GM10266 (cell line): ENCODE data around the gene TNNC1.

Source experiments
- DNase-seq: peaks from one replicate; pipeline ENCODE4 v3.0.0; 2012; ENCODE audit errors: extremely low spot score
- CTCF ChIP-seq: IDR thresholded peaks from 2 replicates; pipeline ENCODE4 v1.5.1; 2012; ENCODE audit warnings: mild to moderate bottlenecking, low read depth; ENCODE audit not compliant: control insufficient read depth, insufficient read depth; ENCODE audit errors: missing control alignments

Gene TNNC1

GRCh38 chr3:52443791-52444687, 9.8 kb downstream of the TNNC1 start:
- DNase-seq = no peak
- TF ChIP-seq CTCF = no peak

GRCh38 chr3:52443268-52443610, 10.6 kb downstream of the TNNC1 start:
- no peak for DNase-seq
- no peak for TF ChIP-seq CTCF

GRCh38 chr3:52442409-52443267, 11.2 kb downstream of the TNNC1 start:
- no peak for DNase-seq
- no peak for TF ChIP-seq CTCF

GRCh38 chr3:52441772-52442332, 12.0 kb downstream of the TNNC1 start:
- TF ChIP-seq CTCF = no peak
- no peak for DNase-seq

- no peak for DNase-seq
- TF ChIP-seq CTCF = no peak
Observed at GRCh38 chr3:52441091-52441771, 12.6 kb downstream of the TNNC1 start.

- TF ChIP-seq CTCF = no peak
- DNase-seq = no peak
Observed at GRCh38 chr3:52440671-52441070, 13.2 kb downstream of the TNNC1 start.

GRCh38 chr3:52440249-52440551, 13.6 kb downstream of the TNNC1 start:
- no peak for DNase-seq
- no peak for TF ChIP-seq CTCF
